Activated naive CD4-positive, alpha-beta T cell treated with anti-CD3 and anti-CD28 coated beads, Interleukin-2, amount 50 U/mL, for 24 hours (primary cell): ENCODE results near the gene SLC35B3.

ENCODE experiments used
- H3K27ac Mint-ChIP-seq: one replicate; pipeline ENCODE4 v1.8.0; 2021; ENCODE audit warnings: mild to moderate bottlenecking, mixed read lengths
- H3K27me3 Mint-ChIP-seq: one replicate; pipeline ENCODE4 v1.8.0; 2021; ENCODE audit warnings: mixed read lengths
- H3K36me3 Mint-ChIP-seq: one replicate; pipeline ENCODE4 v1.8.0; 2021; ENCODE audit warnings: mixed read lengths
- H3K4me1 Mint-ChIP-seq: one replicate; pipeline ENCODE4 v1.8.0; 2021; ENCODE audit warnings: mixed read lengths
- H3K4me3 Mint-ChIP-seq: one replicate; pipeline ENCODE4 v1.8.0; 2021; ENCODE audit warnings: mild to moderate bottlenecking, mixed read lengths
- H3K9me3 Mint-ChIP-seq: one replicate; pipeline ENCODE4 v1.8.0; 2021; ENCODE audit warnings: mixed read lengths

Gene SLC35B3

GRCh38 chr6:8382434-8382833 is 52.9 kb downstream of the SLC35B3 start:
- Mint-ChIP-seq H3K27me3 (peaks cover 2% of the 10 kb centered on the region), H3K4me1 (no peaks in the 10 kb centered on the region), H3K36me3 (no peaks in the 10 kb centered on the region), H3K27ac (no peak overlapping the region), H3K9me3 (no peaks in the 10 kb centered on the region), H3K4me3 (no peak overlapping the region)

- H3K4me3 Mint-ChIP-seq: no peak overlapping the region
- no peak overlapping the region for H3K27ac Mint-ChIP-seq
- H3K36me3 Mint-ChIP-seq: no peaks in the 10 kb centered on the region
- H3K4me1 Mint-ChIP-seq: no peaks in the 10 kb centered on the region
- H3K9me3 Mint-ChIP-seq: no peaks in the 10 kb centered on the region
- H3K27me3 Mint-ChIP-seq: peaks cover 4% of the 10 kb centered on the region
Observed at GRCh38 chr6:8375916-8376315, 59.4 kb downstream of the SLC35B3 start.
